Left renal cortex interstitium (tissue), 4 donors: Measurements from ENCODE around the gene NUCKS1. TPM values are rescaled to one million over a fixed set of nuclear protein-coding genes. Genes with fewer than 3 reads are reported as not detected.
"Not testable (repeated sequence)": the region's sequence is repeated elsewhere in the genome, so short reads cannot be mapped to it uniquely, and the experiment has no call there.

Experiments used
- DNase-seq, 4 donors: peaks; one replicate each; pipeline ENCODE4 v3.0.0-alpha.2; 2013; ENCODE audit warnings: low read depth in 4 of 4, low spot score in 2 of 4, missing footprints in 1 of 4
- polyA plus RNA-seq, 4 donors: library from polyadenylated mRNA; unstranded; fragments of 120-200 nt; gene quantifications; one replicate each; pipeline ENCODE4 v1.2.1, GENCODE V29; 2013; ENCODE audit not compliant: insufficient read length in 4 of 4

NUCKS1 gene
- polyA plus RNA-seq, 4 donors = 370 to 432 (median 416) TPM

DNA sequence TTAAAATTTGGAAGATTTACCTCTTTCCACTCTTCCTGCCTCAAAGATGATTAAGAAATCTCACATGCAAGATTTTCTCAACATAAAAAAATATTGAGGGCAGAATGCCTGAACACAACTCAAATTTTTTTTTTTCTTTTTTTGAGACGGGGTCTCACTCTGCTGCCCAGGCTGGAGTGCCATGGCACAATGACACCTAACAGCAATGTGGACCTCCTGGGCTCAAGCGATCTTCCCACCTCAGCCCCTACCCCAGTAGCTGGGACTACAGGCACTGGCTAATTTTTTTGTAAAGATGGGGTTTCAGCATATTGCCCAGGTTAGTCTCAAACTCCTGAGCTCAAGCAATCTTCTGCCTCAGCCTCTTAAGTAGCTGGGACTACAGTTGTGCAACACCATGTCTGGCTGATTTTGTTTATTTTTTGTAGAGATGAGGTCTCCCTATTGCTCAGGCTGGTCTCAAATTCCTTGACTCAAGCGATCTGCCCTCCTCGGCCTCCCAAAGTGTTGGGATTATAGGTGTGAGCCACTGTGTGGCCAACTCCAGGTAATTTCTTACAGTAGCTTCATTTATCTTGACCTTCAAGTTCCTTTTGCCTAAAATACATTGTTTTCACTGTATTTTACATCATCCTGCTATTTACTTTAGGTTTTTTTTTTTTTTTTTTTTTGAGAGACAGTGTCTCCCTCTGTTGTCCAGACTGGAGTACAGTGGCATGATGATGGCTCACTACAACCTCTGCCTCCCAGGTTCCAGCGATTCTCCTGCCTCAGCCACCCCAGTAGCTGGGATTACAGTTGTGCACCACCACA is 10.4 kb downstream of the NUCKS1 start:
- DNase-seq = no peak

DNA sequence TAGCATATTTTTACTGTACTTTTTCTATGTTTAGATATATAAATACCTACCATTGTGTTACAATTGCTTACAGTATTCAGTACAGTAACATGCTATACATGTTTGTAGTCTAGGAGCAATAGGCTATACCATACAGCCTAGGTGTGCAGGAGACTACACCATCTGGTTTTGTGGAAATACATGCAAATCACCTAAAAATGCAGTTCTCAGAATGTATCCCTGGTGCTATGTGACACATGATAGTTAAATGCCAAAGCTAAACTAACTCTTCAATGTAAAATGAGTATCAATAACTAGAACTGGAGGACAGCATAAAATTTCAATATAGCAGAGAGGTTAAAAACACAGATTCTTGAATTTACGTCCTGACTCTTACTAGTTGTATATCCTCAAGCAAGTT is 14.8 kb downstream of the NUCKS1 start:
- DNase-seq = no peak

DNA sequence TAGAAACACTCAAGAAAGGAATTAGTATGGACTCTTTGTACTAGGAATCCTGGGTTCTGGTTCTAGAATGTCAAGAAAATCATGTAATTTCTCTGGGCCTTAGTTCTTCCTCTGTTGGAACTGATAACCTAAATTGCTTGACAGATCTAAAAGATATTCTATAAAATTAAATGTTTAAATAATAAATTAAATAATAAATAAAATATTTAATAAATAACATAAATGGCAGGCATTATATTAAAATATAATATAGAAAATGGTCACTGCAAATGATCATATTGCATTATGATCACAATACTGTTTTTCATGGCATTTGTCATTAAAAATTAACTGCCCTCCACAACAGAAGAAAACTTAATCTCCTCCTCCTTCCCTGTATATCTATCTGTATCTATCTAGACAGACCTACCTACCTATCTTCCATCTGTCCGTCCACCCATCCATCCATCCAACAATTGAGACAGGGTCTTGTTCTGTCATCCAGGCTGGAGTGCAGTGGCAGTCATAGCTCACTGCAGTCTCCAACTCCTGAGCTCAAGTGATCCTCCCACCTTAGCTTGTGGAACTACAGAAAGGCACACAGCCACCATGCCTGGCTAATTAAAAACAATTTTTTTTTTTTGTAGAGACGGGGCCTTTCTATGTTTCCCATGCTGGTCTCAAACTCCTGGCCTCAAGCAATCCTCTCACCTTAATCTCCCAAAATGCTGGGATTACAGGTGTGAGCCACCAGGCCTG is 16.4 kb downstream of the NUCKS1 start:
- DNase-seq = no peak

DNA sequence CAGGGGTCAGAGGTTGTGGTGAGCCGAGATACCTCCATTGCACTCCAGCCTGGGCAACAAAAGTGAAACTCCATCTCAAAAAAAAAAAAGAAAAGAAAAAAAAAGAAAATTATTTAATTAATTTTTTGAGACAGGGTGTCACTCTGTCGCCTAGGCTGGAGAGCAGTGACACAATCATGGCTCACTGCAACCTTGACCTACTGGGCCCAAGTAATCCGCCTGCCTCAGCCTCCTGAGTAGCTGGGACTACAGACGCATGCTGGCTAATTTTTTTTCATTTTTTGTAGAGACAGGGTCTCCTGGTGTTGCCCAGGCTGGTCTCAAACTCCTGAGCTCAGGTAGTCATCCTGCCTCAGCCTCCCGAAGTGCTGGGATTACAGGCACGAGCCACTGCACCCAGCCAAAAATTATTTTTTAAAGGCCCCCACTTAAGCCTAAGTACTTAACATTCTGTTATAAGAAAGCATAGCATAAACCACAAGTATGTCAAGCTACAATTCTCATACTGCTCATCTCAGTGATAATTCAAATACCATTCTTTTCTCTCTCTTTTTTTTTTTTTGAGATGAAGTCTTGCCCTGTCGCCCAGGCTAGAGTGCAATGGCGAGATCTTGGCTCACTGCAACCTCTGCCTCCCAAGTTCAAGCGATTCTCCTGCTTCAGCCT is 19.9 kb downstream of the NUCKS1 start:
- no peak for DNase-seq

DNA sequence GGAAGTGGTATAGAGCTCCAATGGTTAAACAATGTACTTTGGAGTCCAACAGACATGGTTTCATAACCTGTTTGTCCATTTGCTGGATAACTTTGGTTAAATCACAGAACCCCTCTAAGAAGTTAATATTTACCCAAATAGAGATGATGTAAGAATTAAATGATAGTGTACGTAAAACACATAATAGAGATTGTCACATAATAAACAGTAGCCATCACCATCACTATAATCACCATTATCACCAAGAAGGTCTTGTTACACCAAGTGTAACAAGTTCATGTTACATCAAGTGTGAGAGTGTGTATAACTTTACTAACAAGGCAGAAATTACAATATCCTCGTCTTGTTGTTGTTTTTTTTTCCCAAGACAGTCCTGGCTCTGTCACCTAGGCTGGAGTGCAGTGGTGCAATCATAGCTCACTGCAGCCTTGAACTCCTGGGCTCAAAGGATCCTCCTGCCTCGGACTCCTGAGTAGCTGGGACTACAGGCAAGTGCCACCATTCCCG is 23.3 kb downstream of the NUCKS1 start:
- DNase-seq = no peak

DNA sequence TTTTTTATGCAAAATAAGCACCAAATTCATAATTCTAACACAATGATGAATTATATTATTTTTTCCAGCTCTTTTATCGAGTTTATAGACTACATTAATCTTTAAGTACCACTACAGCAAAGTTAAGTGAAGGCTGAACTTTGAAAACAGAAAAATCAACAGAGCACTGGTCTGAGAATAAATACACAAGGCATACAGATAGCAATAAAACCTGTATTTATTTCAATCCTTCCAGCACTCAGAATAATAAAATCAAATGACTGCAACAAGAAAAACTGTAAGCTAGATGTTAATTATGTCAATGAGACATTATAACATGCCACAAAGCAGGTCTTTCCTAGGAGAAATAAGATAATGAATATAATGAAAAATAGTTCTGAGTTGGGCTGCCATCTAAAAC is 24.5 kb downstream of the NUCKS1 start:
- DNase-seq = no peak

DNA sequence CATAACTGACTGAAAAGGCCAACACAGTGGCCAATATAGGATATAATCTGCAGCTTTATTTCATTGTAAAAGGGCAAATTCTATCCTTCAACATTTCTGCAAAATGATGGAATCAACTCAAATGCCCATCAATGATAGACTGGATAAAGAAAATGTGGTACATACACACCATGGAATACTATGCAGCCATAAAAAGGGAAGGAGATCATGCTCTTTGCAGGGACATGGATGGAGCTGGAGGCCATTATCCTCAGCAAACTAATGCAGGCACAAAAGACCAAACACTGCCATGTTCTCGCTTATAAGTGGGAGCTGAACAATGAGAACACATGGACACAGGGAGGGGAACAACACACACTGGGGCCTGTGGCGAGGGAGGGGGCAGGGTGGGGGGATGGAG is 29.2 kb downstream of the NUCKS1 start:
- DNase-seq = not testable (repeated sequence)

DNA sequence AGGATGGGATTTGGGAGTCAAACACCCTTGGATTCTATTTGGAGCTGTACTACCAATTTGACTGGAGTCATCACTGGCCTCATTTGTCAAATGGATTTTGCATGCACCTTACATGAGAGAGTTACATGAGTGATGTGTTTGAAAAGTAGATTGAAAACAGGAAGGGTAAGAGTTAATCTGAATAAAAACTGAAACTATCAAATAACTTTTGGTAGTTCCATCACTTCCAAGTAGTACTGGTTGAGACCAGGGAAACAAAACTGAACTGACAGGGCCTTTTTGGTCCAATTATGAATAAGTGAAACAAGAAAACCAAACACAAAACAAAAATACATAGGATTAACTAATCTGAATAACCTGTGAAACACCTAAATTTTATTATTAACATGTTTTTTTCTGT is 30.2 kb downstream of the NUCKS1 start:
- DNase-seq = no peak

DNA sequence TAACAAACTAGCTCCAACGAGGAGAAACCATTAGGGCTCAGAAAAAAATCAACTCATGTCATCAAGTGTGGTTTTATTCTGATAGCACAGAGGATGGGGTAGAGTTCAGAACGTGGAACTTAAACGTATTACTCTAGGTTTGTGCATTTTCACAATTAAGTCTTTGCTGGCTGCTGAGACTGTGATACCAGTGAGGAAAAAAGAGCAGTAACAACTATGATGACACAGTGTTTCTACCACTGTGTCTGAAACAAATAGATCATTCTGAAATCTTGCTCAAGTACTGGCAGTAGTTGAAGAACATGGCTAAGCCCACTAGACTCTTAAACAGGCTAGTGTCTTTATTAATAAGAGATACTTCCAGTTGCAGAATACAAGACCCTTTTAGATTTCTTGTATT is 31.0 kb downstream of the NUCKS1 start:
- DNase-seq = no peak

DNA sequence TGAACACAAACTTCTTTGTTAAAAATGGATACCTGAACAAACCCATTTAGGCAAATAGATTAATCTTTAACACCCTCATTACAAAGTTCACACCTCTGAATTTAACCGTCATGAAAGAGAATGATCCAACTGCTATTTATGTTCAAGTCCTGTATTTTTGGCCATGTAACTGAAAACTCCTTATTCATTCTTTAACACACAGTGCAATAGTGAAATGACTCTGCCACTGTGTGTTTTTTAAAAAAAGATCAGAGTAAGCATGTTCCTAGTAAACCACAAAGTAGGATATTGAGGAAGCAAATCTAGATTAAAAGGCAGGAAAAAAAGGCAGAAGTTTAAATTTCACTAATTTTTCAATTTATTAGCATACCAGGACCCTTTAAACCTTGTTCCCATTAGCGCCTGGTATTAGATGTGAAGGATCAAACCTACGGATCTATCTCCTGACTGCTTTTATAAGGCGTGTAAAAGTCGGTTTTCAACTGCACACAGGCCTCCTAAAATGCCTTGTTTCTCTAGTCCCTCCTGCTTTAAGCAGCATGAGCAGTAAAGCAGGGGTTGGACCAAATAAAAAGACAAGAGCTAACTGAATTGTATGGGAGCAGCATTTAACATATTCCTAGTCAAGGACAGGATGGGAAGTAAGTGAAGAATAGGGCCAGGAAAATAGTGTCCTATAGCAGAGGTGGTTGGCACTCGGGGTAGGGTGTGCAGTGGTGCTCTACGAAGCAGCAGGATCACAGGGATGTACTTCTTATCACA is 33.4 kb downstream of the NUCKS1 start:
- DNase-seq = no peak

DNA sequence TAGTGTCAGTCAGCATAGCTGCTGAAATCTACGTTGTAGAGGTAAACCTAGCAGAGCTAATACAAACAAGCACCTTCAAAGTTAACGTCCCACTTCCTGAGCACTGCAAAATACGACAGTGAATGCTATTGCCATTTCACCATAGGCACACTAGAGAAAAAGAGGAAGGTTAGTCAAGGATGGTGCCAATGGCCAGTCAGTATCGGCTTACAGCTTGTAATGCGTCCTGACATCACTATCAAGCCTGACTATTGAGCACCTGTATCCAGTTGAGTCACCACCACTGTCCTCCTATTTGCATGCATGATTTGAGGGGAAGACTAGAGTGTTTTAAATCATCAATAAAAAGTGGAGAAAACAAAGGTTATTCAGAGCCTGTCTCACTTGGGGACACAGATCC is 34.4 kb downstream of the NUCKS1 start:
- no peak for DNase-seq

DNA sequence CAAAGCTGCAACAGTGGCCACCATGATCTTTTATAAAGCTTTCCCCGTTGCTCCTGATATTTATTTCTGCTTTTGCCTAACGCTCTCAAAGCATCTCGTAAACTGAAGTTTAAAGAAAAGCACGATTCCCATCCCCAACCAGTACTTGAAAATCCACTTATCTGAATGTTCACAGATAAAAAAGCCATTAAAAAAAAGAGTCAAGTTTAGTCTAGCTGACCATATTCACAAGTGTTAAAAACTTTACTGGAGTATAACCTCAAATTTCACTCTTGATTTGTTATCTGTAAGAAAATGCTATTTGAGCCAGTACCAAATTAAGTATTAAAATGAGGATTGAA is 35.1 kb downstream of the NUCKS1 start:
- no peak for DNase-seq

DNA sequence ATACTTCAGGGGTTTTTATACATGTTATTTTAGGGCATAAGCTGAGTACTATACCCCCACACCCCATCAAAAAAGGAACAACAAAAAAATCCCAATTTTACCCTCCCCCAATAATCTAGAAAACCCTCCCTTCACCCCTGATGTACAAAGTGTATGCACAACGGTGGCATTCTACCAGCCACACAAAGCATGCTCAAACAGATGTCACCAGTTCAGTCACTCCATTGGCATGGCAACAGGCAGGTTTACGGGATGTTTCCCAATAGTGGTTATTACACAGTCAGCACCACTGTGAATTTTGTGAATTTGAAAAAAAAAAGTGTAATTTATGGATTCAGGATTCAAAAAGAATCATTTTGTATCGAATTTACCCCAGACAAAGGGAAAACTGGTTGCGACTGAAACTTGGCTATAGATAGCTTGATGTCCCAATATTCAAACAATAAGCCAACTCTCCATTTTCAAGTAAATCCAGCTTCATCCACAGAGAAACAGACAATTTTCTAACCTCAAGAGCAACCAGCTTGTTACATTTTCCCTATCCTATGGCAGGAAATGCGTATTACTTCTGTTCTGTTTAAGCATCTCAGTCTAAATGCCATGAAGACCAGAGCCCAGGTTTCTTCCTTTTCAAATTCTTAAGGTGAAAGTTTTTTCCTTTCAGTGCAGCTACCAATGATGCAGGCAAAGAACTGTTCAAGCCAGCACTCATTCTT is 35.6 kb downstream of the NUCKS1 start:
- no peak for DNase-seq

DNA sequence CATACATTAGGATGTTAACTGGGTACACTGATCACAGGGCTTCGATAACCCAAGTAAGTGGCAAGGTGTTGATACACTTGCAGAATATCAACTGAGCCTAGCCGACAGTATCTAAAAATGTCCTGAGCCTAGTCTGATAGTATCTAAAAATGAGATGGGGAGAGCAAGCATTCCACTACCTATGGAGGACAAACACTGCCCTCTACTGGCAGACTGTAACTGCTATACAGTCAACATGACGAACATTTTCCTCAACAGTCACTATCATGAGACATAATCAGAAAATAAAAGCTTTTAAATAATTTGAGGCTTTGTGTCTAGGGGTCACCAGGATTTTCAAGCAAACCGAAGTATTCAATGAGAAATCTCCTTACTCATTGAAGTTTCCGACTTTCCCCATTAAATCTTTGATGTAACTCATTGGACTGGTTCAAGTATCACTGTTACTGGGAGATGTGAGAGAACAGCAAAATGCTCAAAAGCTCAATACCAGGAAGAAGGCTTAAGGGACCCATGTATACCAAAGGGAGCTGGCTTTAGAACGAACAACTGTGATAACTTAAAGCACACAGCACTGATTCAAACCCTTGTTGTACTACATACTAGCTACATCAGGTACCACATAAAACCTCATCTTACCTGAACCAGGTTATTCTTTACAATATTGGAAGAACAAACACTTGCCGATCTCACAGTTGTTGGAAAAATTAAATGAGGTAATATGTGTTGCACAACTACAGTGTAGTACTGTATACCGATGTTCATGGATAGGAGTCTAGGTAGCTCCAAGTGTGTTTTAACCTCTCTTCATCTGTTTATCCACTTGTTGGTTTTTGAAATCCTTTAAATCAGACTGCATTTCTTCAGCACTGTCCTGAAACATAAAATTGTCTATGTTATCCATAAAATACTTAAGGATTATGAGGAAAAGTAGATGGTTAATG is 38.6 kb downstream of the NUCKS1 start:
- DNase-seq = peak; percentile 50 to 74 (median 62)

DNA sequence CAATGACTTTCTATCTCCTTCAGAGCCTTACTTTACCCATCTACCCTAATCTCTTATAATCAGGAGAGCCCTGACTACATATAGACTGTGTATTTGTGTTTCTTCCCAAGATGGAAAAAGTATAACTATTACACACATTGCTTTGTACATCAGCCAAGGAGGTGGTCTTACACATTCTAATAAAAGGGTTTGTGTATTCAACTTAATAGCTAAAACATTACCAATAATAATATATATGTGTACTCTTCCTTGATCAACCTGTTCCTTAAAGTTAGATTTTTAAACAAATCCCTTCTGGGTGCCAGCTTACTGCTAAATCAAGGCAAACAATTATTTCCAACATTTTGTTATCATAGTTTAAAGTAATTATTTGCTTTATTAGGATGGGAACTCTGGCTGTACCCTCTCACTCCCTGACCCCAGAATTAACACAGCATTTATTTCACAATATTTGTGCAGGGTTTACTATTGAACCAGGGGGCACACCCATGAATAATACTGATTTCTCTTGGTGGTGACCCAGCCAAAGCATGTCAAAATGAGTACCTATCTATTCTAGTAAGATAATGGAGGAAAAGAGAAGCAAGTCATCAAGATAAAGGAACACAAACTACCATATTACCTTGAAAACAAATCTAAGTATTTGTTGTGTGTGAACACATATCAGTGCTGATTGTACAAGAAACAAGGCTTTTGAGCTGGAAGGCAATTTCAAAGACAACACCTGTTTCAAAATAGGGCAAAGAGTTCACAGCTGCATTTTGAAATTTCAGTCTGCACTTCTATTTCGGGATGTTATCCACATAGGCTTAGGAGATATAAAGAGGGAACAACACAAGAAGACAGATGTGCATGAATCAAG is 39.5 kb downstream of the NUCKS1 start:
- no peak for DNase-seq

DNA sequence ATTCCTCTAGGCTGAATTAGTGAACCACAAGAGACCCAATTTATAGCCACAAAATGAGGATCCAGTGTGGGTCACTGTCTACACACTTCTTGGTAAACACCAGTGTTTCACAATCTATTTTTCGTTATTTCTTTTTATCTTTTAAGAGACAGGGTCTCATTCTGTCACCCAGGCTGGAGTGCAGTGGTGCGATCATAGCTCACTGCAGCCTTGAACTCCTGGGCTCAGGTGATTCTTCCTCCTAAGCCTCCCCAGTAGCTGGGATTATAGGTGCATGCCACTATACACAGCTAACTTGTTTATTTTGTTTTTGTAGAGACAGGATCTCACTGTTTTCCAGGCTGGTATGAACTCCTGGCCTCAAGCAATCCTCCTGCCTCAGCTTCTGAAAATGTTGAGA is 40.3 kb downstream of the NUCKS1 start:
- no peak for DNase-seq

DNA sequence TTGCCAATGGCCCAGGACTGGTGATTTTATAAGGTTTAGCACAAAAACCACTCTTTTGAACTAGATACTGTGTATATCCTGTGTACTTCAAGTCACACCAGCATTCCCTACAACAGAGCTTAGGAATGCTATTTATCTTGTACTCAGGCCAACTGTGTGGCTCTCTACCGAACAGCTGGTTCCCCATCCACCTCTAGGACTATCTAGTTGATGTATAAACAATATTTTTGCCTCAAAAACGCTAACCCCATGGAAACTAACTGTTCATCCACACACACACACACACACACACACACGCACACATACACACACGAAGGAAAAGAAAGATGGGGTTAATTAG is 41.0 kb downstream of the NUCKS1 start:
- DNase-seq = no peak
